Effector CD8-positive, alpha-beta T cell (primary cell): ENCODE data around the gene LTA4H.

Experiments
- DNase-seq: peaks from one replicate; lab custom pipeline; 2025; lab: John Stamatoyannopoulos, UW

Gene LTA4H

DNA sequence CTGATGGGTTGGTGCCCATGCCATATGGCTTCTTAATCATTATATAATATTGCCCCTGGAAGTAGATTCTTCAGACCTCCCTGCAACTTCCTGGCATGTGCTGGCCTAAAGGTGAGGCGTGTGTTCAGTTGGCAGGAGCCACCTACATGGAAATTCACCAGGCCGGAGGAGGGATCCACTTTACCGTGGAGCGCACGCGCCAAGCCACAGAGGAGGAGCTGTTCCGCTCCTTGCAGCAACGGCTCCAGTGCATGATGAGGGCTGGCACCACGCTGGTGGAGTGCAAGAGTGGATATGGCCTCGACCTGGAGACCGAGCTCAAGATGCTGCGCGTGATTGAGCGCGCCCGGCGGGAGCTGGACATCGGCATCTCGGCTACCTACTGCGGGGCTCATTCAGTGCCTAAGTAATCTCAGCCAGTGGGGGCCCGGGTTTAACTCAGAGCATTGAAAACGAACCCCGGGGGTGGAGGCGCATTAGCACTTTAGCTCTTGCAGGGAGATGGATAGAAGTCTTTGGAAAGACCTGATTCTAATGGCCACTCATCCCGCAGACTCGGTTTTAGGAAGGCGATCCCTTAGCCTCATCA is 78.7 kb downstream of the LTA4H start:
- DNase-seq, result no peak

DNA sequence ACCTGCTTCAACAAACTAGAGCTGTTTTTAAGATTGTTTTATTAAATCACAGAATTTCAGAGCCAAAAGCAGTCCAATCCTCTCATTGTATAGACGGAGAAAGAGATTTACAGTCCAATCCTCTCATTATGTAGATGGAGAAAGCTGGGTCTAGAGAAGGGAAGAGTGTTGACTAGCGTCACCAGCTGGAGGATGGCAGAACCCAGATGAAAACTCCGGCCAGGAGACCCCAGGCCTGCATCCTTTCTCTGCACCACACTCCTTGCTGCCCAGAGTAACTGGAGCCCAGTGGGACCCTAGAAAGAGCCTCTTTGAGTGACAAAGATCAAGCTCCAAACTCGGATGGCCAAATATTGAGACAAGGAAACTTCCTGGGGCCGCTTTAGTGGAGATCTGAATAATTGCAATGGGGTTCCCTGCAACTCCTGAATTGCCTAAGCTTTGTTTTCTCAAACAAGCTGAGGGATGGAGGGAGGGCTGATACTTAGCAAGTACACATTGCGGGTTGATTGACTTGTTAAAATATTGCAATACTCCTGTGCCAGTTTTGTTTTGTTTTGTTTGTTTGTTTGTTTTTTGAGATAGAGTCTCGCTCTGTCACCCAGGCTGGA is 79.7 kb downstream of the LTA4H start:
- DNase-seq, result no peak

DNA sequence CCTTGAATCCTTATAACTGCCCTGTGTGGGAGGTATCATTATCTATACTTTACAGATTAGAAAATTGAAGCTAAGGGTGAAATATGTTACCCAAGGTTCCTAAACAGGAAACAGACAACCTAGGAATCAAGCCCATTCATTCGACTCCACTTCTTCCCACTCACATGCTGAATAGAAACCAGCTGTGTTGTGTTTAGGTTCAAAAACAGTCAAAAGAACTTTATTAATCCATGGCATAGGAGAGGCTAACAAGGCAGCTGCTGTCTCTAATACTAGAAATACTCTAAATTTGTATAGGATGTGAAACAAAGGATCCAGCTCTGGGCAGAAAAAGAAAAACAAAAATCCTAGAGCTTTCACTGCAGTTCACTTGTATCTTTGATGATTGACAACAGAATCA is 82.4 kb downstream of the LTA4H start:
- no peak for DNase-seq

DNA sequence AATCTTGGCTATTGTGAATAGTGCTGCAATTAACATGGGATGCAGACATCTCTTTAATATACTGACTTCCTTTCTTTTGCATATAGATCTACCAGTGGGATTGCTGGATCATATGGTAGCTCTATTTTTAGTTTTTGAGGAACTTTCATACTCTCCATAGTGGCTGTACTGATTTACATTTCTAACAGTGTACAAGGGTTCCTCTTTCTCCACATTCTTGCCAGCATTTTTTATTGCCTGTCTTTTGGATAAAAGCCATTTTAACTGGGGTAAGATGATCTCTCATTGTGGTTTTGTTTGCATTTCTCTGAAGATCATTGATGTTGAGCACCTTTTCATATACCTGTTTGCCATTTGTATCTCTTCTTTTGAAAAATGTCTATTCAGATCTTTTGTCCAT is 83.9 kb downstream of the LTA4H start:
- DNase-seq, result no peak
